Psoas muscle (tissue), 8 donors: ENCODE results near the gene COL27A1. TPM values are rescaled to one million over a fixed set of nuclear protein-coding genes. Genes with fewer than 3 reads are reported as not detected.

Experiments used
- ATAC-seq, 4 donors: fragments of 200-7000 bp; cut with Tn5 transposase; one replicate each; pipeline ENCODE4 v1.9.1; 2020; ENCODE audit warnings: moderate library complexity in 3 of 4, mild to moderate bottlenecking in 2 of 4
- DNase-seq, 2 donors: peaks; one replicate each; pipeline ENCODE4 v3.0.0-alpha.2; 2020
- H3K27ac ChIP-seq: fragments of 200-600 bp; one replicate; pipeline ENCODE4 v1.8.0; 2022
- H3K27me3 ChIP-seq, 3 donors: fragments of 200-600 bp in 1 of 3; one replicate each; pipeline versions ENCODE4 v1.6.1 to v1.8.0; 2013 to 2022; ENCODE audit warnings: low read length in 2 of 3, mild to moderate bottlenecking in 2 of 3, moderate library complexity in 1 of 3; ENCODE audit not compliant: insufficient read depth in 3 of 3
- H3K36me3 ChIP-seq, 2 donors: fragments of 200-600 bp in 1 of 2; one replicate each; pipeline versions ENCODE4 v1.6.1 to v1.8.0; 2013 to 2022; ENCODE audit warnings: low read depth in 1 of 2, mild to moderate bottlenecking in 1 of 2, moderate library complexity in 1 of 2; ENCODE audit not compliant: insufficient read depth in 1 of 2
- H3K4me1 ChIP-seq: fragments of 200-600 bp; one replicate; pipeline ENCODE4 v1.8.0; 2022
- H3K4me3 ChIP-seq: fragments of 200-600 bp; one replicate; pipeline ENCODE4 v1.8.0; 2022; ENCODE audit warnings: mild to moderate bottlenecking
- H3K9me3 ChIP-seq: fragments of 200-600 bp; one replicate; pipeline ENCODE4 v1.8.0; 2022
- CTCF ChIP-seq: fragments of 200-600 bp; IDR thresholded peaks from one replicate; pipeline ENCODE4 v1.8.0; 2022; ENCODE audit warnings: antibody characterized with exemption
- WGBS, 3 donors: extraction: QIAGEN DNeasy Blood & Tissue Kit; methylation state at CpG; one replicate each; pipeline versions ENCODE4 v1.1.6 to v1.1.7; 2013; 5-methylcytosine and 5-hydroxymethylcytosine counted together
- intact Hi-C, 2 donors: fragments of 100-400 bp; cut with DNase I; formaldehyde crosslinking; loops; one replicate each; pipeline versions ENCODE4 v1.11.0 to v1.14.2; 2022
- polyA plus RNA-seq, 3 donors: library from polyadenylated mRNA; stranded (reverse); fragments of 200-250 nt; gene quantifications; one replicate each; pipeline ENCODE4 v1.2.3, GENCODE V29; 2013
- total RNA-seq, 4 donors: library from RNA; stranded (reverse); fragmentation: NEBNext Ultra II Directional in 2 of 4; extraction: Animal tissue kit (Norgen Biotek cat#: 25700) in 2 of 4; gene quantifications; one replicate each; pipeline versions ENCODE4 v1.2.1 to v1.2.4, GENCODE V29; 2021 to 2023
- donor health status: healthy with polysubstance abuse.
- donor health status: DM: no; HTN: no; CAD: no; lungs with moderate emphysema.
- donor health status: Bipolar disorder and iron deficiency.
- donor health status: healthy.
- donor health status: DM: yes; HTN: yes; CAD: no.
- donor health status: DM: no; HTN: no; CAD: no.
- donor health status: DM: no; HTN: no; CAD: no.
- donor health status: DM: yes; HTN: yes; CAD: no.

COL27A1 gene
- total and polyA plus RNA-seq, 7 donors = 1.1 to 8.5 (median 3.9) TPM

GRCh38 chr9:114149765-114150340 is 5.5 kb upstream of the COL27A1 start:
- WGBS, 3 donors = 88 to 93% (median 89%) methylated on average over 4 of the region's 4 CpGs
- Histone ChIP-seq H3K36me3 (no peaks in the 10 kb centered on the region), H3K27me3 (peaks cover 0 to 14% (median 5%) of the 10 kb centered on the region in 3 donors), H3K27ac (no peak overlapping the region), H3K9me3 (no peaks in the 10 kb centered on the region), H3K4me1 (peaks cover 10% of the 10 kb centered on the region), H3K4me3 (no peak overlapping the region)
- ATAC-seq (no peak), DNase-seq (no peak)
- intact Hi-C loops = loop anchor here in 1 of 2 donors (5.0 kb wide), 2 partner anchors 38 to 122 kb away; no protein-coding TSS in a partner anchor
- no peak for TF ChIP-seq CTCF

- intact Hi-C loops = loop anchor here in 1 of 2 donors (5.0 kb wide), 2 partner anchors 38 to 122 kb away; no protein-coding TSS in a partner anchor
- Histone ChIP-seq H3K9me3 (no peaks in the 10 kb centered on the region), H3K27ac (no peak overlapping the region), H3K36me3 (no peaks in the 10 kb centered on the region), H3K4me3 (no peak overlapping the region), H3K4me1 (peaks cover 12% of the 10 kb centered on the region), H3K27me3 (peaks cover 0 to 16% (median 5%) of the 10 kb centered on the region in 3 donors)
- DNase-seq (no peak), ATAC-seq (no peak)
- no peak for TF ChIP-seq CTCF
- WGBS, 3 donors = 83 to 90% (median 84%) methylated on average over 8 of the region's 8 CpGs
These were observed 4.7 kb upstream of the COL27A1 start for GRCh38 chr9:114150608-114151007.

GRCh38 chr9:114151426-114151956 is 3.8 kb upstream of the COL27A1 start:
- intact Hi-C loops = loop anchor here in 1 of 2 donors (5.0 kb wide), 2 partner anchors 39 to 121 kb away; no protein-coding TSS in a partner anchor
- H3K9me3 ChIP-seq = no peaks in the 10 kb centered on the region
- H3K27me3 ChIP-seq = peaks cover 0 to 16% (median 5%) of the 10 kb centered on the region in 3 donors
- no peak overlapping the region for H3K4me3 ChIP-seq
- H3K36me3 ChIP-seq = no peaks in the 10 kb centered on the region
- DNase-seq (no peak), ATAC-seq (no peak)
- 48 to 63% (median 62%) methylated on average over 5 of the region's 5 CpGs for WGBS, 3 donors
- TF ChIP-seq CTCF = no peak
- H3K27ac ChIP-seq = no peak overlapping the region
- H3K4me1 ChIP-seq = peaks cover 12% of the 10 kb centered on the region

GRCh38 chr9:114153761-114154599 is 1.4 kb upstream of the COL27A1 start:
- H3K27me3 ChIP-seq = peaks cover 0 to 16% (median 5%) of the 10 kb centered on the region in 3 donors
- ATAC-seq = peak; percentile 4 to 27 (median 4)
- intact Hi-C loops = loop anchor here (1.0 to 5.0 kb wide), 5 partner anchors 42 to 136 kb away; no protein-coding TSS in a partner anchor

More at GRCh38 chr9:114153761-114154599, 1.4 kb upstream of the COL27A1 start:
- Histone ChIP-seq H3K4me3 (peak overlapping the region; percentile 78), H3K36me3 (no peaks in the 10 kb centered on the region), H3K9me3 (no peaks in the 10 kb centered on the region), H3K27ac (no peak overlapping the region), H3K4me1 (peaks cover 12% of the 10 kb centered on the region)
- TF ChIP-seq CTCF = peak; percentile 9
- 2 to 3% (median 3%) methylated on average over 63 to 80 of the region's 80 CpGs for WGBS, 3 donors
- peak in 1 of 2 donors; percentile 57 for DNase-seq
